Heart left ventricle (tissue), 13 donors: ENCODE results near the gene GNAT3.

Experiments
- POLR2A ChIP-seq, 2 donors: fragments of 450-650 bp; IDR thresholded peaks; one replicate each; pipeline ENCODE4 v1.6.1; 2017; ENCODE audit warnings: antibody characterized with exemption in 2 of 2, mild to moderate bottlenecking in 2 of 2, moderate library complexity in 2 of 2
- TF ChIP-seq, protein P1 (sequence below), 12 donors: fragments of 200-600 bp; sonication (generic) in 4 of 12; IDR thresholded peaks; one replicate each; pipeline versions ENCODE4 v1.5.0 to v1.8.0; 2018 to 2022; ENCODE audit warnings: antibody characterized with exemption in 12 of 12, mild to moderate bottlenecking in 5 of 12
- donor health status: ischemic (EF 13 %, LVEDD 7.1; RV severe dilation, severe dysfunction).
- donor health status: DM: no; HTN: yes; CAD: no.
- donor health status: DM: no; HTN: no; CAD: no.
- donor health status: ischemic (EF 25% LVEDD 6.9; RV normal size, moderate dysfunction).
- donor health status: ischemic (EF 25% LVEDD 5.7; RV mildly dilated, moderate dysfunction).
- donor health status: ischemic (EF 35%, LVEDD 5.7; RV mildly dilated, moderate dysfunction).
- donor health status: nonischemic (EF 11% LVEDD 7.7; RV severe dilation, severe dysfunction).
- donor health status: DM: yes; HTN: yes; CAD: no.
- donor health status: PGD.
- donor health status: ischemic (EF 29% LVEDD 5.4; RV normal size, mild dysfunction).
- donor health status: nonischemic (EF 23%, LVEDD 6.1; RV moderate dilation, normal function).

DNA sequence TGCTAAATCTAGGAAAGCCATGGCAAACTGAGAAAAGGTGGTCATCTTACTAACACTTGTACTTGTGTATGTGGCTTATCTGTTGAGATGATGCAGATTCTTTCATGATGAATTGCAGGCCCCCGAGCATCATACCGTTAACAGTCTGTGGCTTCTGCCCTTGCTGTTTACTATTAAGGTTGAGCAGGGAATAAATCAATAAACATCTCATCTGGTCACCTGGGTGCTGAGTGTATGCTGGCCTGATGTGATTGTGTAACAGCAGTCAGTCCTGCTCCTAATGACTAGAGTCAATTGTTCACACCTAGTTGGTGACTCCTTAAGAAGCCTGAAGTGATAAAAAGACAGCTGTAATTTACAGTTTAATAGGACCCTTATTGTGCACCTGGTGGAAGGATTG lies 8.3 kb upstream of the GNAT3 start:
- TF ChIP-seq, protein P1, sequence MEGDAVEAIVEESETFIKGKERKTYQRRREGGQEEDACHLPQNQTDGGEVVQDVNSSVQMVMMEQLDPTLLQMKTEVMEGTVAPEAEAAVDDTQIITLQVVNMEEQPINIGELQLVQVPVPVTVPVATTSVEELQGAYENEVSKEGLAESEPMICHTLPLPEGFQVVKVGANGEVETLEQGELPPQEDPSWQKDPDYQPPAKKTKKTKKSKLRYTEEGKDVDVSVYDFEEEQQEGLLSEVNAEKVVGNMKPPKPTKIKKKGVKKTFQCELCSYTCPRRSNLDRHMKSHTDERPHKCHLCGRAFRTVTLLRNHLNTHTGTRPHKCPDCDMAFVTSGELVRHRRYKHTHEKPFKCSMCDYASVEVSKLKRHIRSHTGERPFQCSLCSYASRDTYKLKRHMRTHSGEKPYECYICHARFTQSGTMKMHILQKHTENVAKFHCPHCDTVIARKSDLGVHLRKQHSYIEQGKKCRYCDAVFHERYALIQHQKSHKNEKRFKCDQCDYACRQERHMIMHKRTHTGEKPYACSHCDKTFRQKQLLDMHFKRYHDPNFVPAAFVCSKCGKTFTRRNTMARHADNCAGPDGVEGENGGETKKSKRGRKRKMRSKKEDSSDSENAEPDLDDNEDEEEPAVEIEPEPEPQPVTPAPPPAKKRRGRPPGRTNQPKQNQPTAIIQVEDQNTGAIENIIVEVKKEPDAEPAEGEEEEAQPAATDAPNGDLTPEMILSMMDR (IDR thresholded peaks at IDR 0.05) = no peak
- no peak for TF ChIP-seq POLR2A (IDR thresholded peaks at IDR 0.05)
